H1 (cell line): ENCODE measurements around the gene SPTSSB. TPM values are rescaled to one million over a fixed set of nuclear protein-coding genes. Genes with fewer than 3 reads are reported as not detected.

Source experiments
- CTCF ChIA-PET: fragments of 300-600 bp; sonication (Branson Sonifier 250); formaldehyde crosslinking; loops from one replicate; lab custom pipeline; 2021; ENCODE audit not compliant: partially characterized antibody; lab: Charles Lee
- POLR2A ChIA-PET: fragments of 300-600 bp; sonication (Branson Sonifier 250); formaldehyde crosslinking; loops from one replicate; lab custom pipeline; 2021; ENCODE audit warnings: inconsistent platforms; ENCODE audit not compliant: partially characterized antibody; lab: Charles Lee
- DNase-seq, 2 experiments: peaks; one replicate each; pipeline versions ENCODE4 v3.0.0 to v3.0.0-alpha.2; 2010 to 2022; ENCODE audit warnings: low spot score in 2 of 2, low read depth in 1 of 2, mixed read lengths in 1 of 2
- FAIRE-seq: peaks from 2 replicates; lab custom pipeline; 2011; peaks lifted over from hg19 to GRCh38; lab: Jason Lieb, UNC
- H2AFZ ChIP-seq: 2 replicates; pipeline ENCODE4 v1.8.1; 2012; ENCODE audit warnings: low read length, inconsistent platforms
- H2AK5ac ChIP-seq: 2 replicates; pipeline ENCODE4 v1.6.1; 2013; ENCODE audit warnings: low read depth, low read length
- H2BK120ac ChIP-seq: replicated peaks from 2 replicates; pipeline ENCODE3; 2013; ENCODE audit warnings: low read depth, low read length, inconsistent platforms
- H2BK12ac ChIP-seq: 2 replicates; pipeline ENCODE4 v1.6.1; 2013; ENCODE audit warnings: low read depth, low read length
- H2BK15ac ChIP-seq: 2 replicates; pipeline ENCODE4 v1.6.1; 2013; ENCODE audit warnings: low read length
- H2BK20ac ChIP-seq: 2 replicates; pipeline ENCODE4 v1.6.1; 2013; ENCODE audit warnings: low read length
- H2BK5ac ChIP-seq: 2 replicates; pipeline ENCODE4 v1.6.1; 2013; ENCODE audit warnings: low read depth, low read length
- H3K14ac ChIP-seq: 2 replicates; pipeline ENCODE4 v1.6.1; 2013; ENCODE audit warnings: inconsistent platforms; ENCODE audit not compliant: insufficient read length
- H3K18ac ChIP-seq: 2 replicates; pipeline ENCODE4 v1.6.1; 2013; ENCODE audit warnings: low read length; ENCODE audit errors: extremely low read depth
- H3K23ac ChIP-seq: 2 replicates; pipeline ENCODE4 v1.6.1; 2013; ENCODE audit warnings: inconsistent platforms; ENCODE audit not compliant: insufficient read length
- H3K23me2 ChIP-seq: 2 replicates; pipeline ENCODE4 v1.6.1; 2013; ENCODE audit warnings: low read depth, low read length
- H3K27ac ChIP-seq: 2 replicates; pipeline ENCODE4 v1.6.1; 2011; ENCODE audit warnings: low read depth, low read length, inconsistent platforms
- H3K27me3 ChIP-seq, 4 experiments: replicated peaks in 1 of 4; 1 replicate in 1 of 4; 2 replicates in 3 of 4; pipeline versions ENCODE4 v1.6.1 to v1.8.1; 2011 to 2013; ENCODE audit warnings: low read length in 3 of 4, mild to moderate bottlenecking in 3 of 4, inconsistent platforms in 2 of 4, mixed read lengths in 2 of 4, moderate library complexity in 1 of 4; ENCODE audit not compliant: control insufficient read depth in 3 of 4, insufficient read depth in 3 of 4; ENCODE audit errors: extremely low read depth in 1 of 4
- H3K36me3 ChIP-seq, 4 experiments: 2 replicates each; pipeline versions ENCODE4 v1.6.1 to v1.8.1; 2011 to 2013; ENCODE audit warnings: mild to moderate bottlenecking in 4 of 4, low read length in 3 of 4, moderate library complexity in 2 of 4, control low read depth in 1 of 4, inconsistent platforms in 1 of 4; ENCODE audit not compliant: insufficient read depth in 4 of 4, control insufficient read depth in 2 of 4
- H3K4ac ChIP-seq: replicated peaks from 2 replicates; pipeline ENCODE3; 2013; ENCODE audit warnings: low read length, low read depth, mixed read lengths, inconsistent platforms; ENCODE audit not compliant: insufficient read length
- H3K4me1 ChIP-seq, 4 experiments: replicated peaks in 1 of 4; 1 replicate in 1 of 4; 2 replicates in 3 of 4; pipeline versions ENCODE4 v1.6.1 to v1.8.1; 2011 to 2013; ENCODE audit warnings: low read length in 3 of 4, inconsistent platforms in 2 of 4, mixed read lengths in 1 of 4; ENCODE audit not compliant: insufficient read depth in 4 of 4, control insufficient read depth in 3 of 4
- H3K4me2 ChIP-seq, 2 experiments: 2 replicates each; pipeline versions ENCODE4 v1.6.1 to v1.8.1; 2011 to 2013; ENCODE audit warnings: low read depth in 2 of 2, low read length in 2 of 2, control low read depth in 1 of 2, inconsistent platforms in 1 of 2, mild to moderate bottlenecking in 1 of 2; ENCODE audit not compliant: insufficient read depth in 1 of 2
- H3K4me3 ChIP-seq, 4 experiments: fragments of 200-600, 300-600 bp in 1 of 4; sonication (generic), shearing (Covaris generic), sonication (Bioruptor Twin) in 1 of 4; 2 replicates each; pipeline versions ENCODE4 v1.5.1 to v1.8.1; 2011 to 2016; ENCODE audit warnings: low read length in 4 of 4, low read depth in 3 of 4, control low read depth in 2 of 4, inconsistent platforms in 2 of 4, mild to moderate bottlenecking in 2 of 4, mixed read lengths in 1 of 4, moderate library complexity in 1 of 4; ENCODE audit not compliant: insufficient read depth in 2 of 4; ENCODE audit errors: extremely low read depth in 1 of 4
- H3K56ac ChIP-seq: replicated peaks from 2 replicates; pipeline ENCODE3; 2013; ENCODE audit warnings: low read depth, mild to moderate bottlenecking, mixed read lengths, low read length, inconsistent platforms; ENCODE audit not compliant: insufficient read length
- H3K79me1 ChIP-seq: 2 replicates; pipeline ENCODE4 v1.6.1; 2013; ENCODE audit warnings: low read depth, low read length, control low read depth
- H3K79me2 ChIP-seq, 2 experiments: 2 replicates each; pipeline versions ENCODE4 v1.6.1 to v1.8.1; 2012 to 2013; ENCODE audit warnings: low read length in 2 of 2, mild to moderate bottlenecking in 2 of 2, inconsistent platforms in 1 of 2; ENCODE audit not compliant: insufficient read depth in 2 of 2, control insufficient read depth in 1 of 2
- H3K9ac ChIP-seq, 4 experiments: replicated peaks in 1 of 4; 1 replicate in 1 of 4; 2 replicates in 3 of 4; pipeline versions ENCODE4 v1.6.1 to v1.8.1; 2011 to 2013; ENCODE audit warnings: low read depth in 3 of 4, low read length in 3 of 4, control low read depth in 2 of 4, mild to moderate bottlenecking in 2 of 4, moderate library complexity in 2 of 4, inconsistent platforms in 1 of 4; ENCODE audit errors: extremely low read depth in 1 of 4
- H3K9me3 ChIP-seq, 2 experiments: 2 replicates each; pipeline versions ENCODE4 v1.6.1 to v1.8.1; 2012 to 2013; ENCODE audit warnings: mild to moderate bottlenecking in 2 of 2, moderate library complexity in 2 of 2, control low read depth in 1 of 2, inconsistent platforms in 1 of 2, low read depth in 1 of 2, low read length in 1 of 2, mixed read lengths in 1 of 2; ENCODE audit not compliant: insufficient read depth in 2 of 2
- H4K20me1 ChIP-seq, 2 experiments: replicated peaks in 1 of 2; 2 replicates each; pipeline versions ENCODE3 to v1.8.1; 2011 to 2013; ENCODE audit warnings: inconsistent platforms in 2 of 2, low read length in 2 of 2, mild to moderate bottlenecking in 1 of 2; ENCODE audit not compliant: insufficient read depth in 2 of 2, control insufficient read depth in 1 of 2
- H4K5ac ChIP-seq: 2 replicates; pipeline ENCODE4 v1.6.1; 2013; ENCODE audit warnings: low read length, low read depth, mixed read lengths, inconsistent platforms; ENCODE audit not compliant: insufficient read length
- H4K8ac ChIP-seq: 2 replicates; pipeline ENCODE4 v1.8.0; 2013; ENCODE audit warnings: mild to moderate bottlenecking, moderate library complexity, low read length, inconsistent platforms; ENCODE audit not compliant: insufficient read depth; ENCODE audit errors: extremely low read depth
- H4K91ac ChIP-seq: replicated peaks from 2 replicates; pipeline ENCODE3; 2013; ENCODE audit warnings: low read length, mixed read lengths, inconsistent platforms; ENCODE audit not compliant: insufficient read length
- GABPA ChIP-seq: IDR thresholded peaks from 2 replicates; pipeline ENCODE4 v1.6.1; 2011; ENCODE audit warnings: mild to moderate bottlenecking, low read length, moderate library complexity, borderline replicate concordance; ENCODE audit not compliant: insufficient read depth
- GTF2F1 ChIP-seq: IDR thresholded peaks from 2 replicates; pipeline ENCODE4 v1.6.1; 2012; ENCODE audit warnings: low read depth, low read length, improper control_type of control experiment, borderline replicate concordance
- TBP ChIP-seq: IDR thresholded peaks from 2 replicates; pipeline ENCODE4 v1.6.1; 2011; ENCODE audit warnings: low read depth, low read length, improper control_type of control experiment
- WGBS, 2 experiments: shearing (Covaris generic) in 1 of 2; methylation state at CpG; one replicate each; pipeline versions ENCODE4 v1.1.6 to v1.1.7; 2013 to 2015; ENCODE audit warnings: low lambda C conversion rate in 2 of 2, mixed read lengths in 2 of 2, inconsistent platforms in 1 of 2, low coverage in 1 of 2, missing lambda C conversion rate in 1 of 2; ENCODE audit not compliant: insufficient replicate concordance in 2 of 2, insufficient coverage in 1 of 2, insufficient read length in 1 of 2; ENCODE audit errors: extremely low coverage in 1 of 2, missing lambda C conversion rate in 1 of 2; 5-methylcytosine and 5-hydroxymethylcytosine counted together
- polyA plus RNA-seq, 7 experiments: library from polyadenylated mRNA; depleted of rRNA in 3 of 7; stranded (reverse) in 5 of 7; unstranded in 2 of 7; fragments of >200 nt in 5 of 7; fragments of 200-250 nt in 2 of 7; gene quantifications; 1 replicate in 5 of 7; 2 replicates in 1 of 7; 4 replicates in 1 of 7; pipeline versions ENCODE4 v1.2.1 to v1.2.3, GENCODE V29; 2011 to 2013; ENCODE audit warnings: missing spikeins in 2 of 7, mixed read lengths in 2 of 7
- total RNA-seq: library from RNA; stranded (reverse); fragmentation: NEBNext Ultra II Directional; extraction: Animal tissue kit (Norgen Biotek cat#: 25700); gene quantifications from 2 replicates; pipeline ENCODE4 v1.2.1, GENCODE V29; 2021

SPTSSB gene
- total and polyA plus RNA-seq, 2 of the 8 experiments (the other 6 are each of a cell fraction or from before 2014, with no cell fraction given), result 33.4 to 52.5 TPM

- H3K79me1 ChIP-seq, result no peaks in the 10 kb centered on the region
- ChIA-PET CTCF (interaction anchor here (0.9 to 1.9 kb wide), 6 partner anchors 9 to 61 kb away, joined by 3 to 6 read pairs (median 3); no protein-coding TSS in a partner anchor), POLR2A (no interaction called here)
- H3K23me2 ChIP-seq, result no peaks in the 10 kb centered on the region
- H3K27ac ChIP-seq, result no peak overlapping the region
- H3K9ac ChIP-seq, result no peak overlapping the region
- H2AK5ac ChIP-seq, result no peak overlapping the region
- no peak overlapping the region for H3K4ac ChIP-seq
- H2BK20ac ChIP-seq, result no peak overlapping the region
- no peak overlapping the region for H2BK15ac ChIP-seq
- no peaks in the 10 kb centered on the region for H3K4me1 ChIP-seq
- no peak overlapping the region for H2BK5ac ChIP-seq
- no peak for TF ChIP-seq GABPA
- TF ChIP-seq GTF2F1, result no peak
- no peak for TF ChIP-seq TBP
- no peak overlapping the region for H3K18ac ChIP-seq
- no peak overlapping the region for H2AFZ ChIP-seq
- no peak overlapping the region for H3K23ac ChIP-seq
- no peak overlapping the region for H3K4me2 ChIP-seq
- no peaks in the 10 kb centered on the region for H3K9me3 ChIP-seq
- H4K5ac ChIP-seq, result no peak overlapping the region
- DNase-seq, result no peak
- H3K27me3 ChIP-seq, result no peaks in the 10 kb centered on the region
- H2BK12ac ChIP-seq, result no peak overlapping the region
- no peak overlapping the region for H4K91ac ChIP-seq
- no peak overlapping the region for H3K14ac ChIP-seq
- H3K79me2 ChIP-seq, result no peaks in the 10 kb centered on the region
- no peak overlapping the region for H4K8ac ChIP-seq
- FAIRE-seq, result no peak
- H3K56ac ChIP-seq, result no peak overlapping the region
- H4K20me1 ChIP-seq, result no peaks in the 10 kb centered on the region
- 82% methylated on average over 2 of the region's 2 CpGs; no CpG with 5 or more reads in 1 of the 2 experiments for WGBS, 2 experiments
- H3K36me3 ChIP-seq, result no peaks in the 10 kb centered on the region
- H2BK120ac ChIP-seq, result no peak overlapping the region
- no peak overlapping the region for H3K4me3 ChIP-seq
Observed at GRCh38 chr3:161322781-161323568, 48.3 kb downstream of the SPTSSB start.
